Measurements from ENCODE around the gene ECI1.

The ECI1 gene

GRCh38 chr16:2251296-2252111 lies at the start of gene ECI1:
TSS of gene ECI1 (minus strand) at chr16:2251587. CDS start at chr16:2251566, 21 bp downstream.
- peak; percentile 76 for DNase-seq

- no peak for DNase-seq
These were observed 48.5 kb upstream of the ECI1 start for GRCh38 chr16:2299915-2300192.

GRCh38 chr16:2299121-2299914 lies 47.9 kb upstream of the ECI1 start:
- DNase-seq: no peak

- DNase-seq: no peak
These were observed 47.2 kb upstream of the ECI1 start for GRCh38 chr16:2298621-2299020.

GRCh38 chr16:2297506-2297860 lies 46.1 kb upstream of the ECI1 start:
- DNase-seq: no peak

GRCh38 chr16:2296661-2297505 lies 45.5 kb upstream of the ECI1 start:
- DNase-seq: no peak

GRCh38 chr16:2295056-2295798 lies 43.8 kb upstream of the ECI1 start:
- DNase-seq: no peak

- DNase-seq: no peak
These were observed 40.8 kb upstream of the ECI1 start for GRCh38 chr16:2292221-2292620.

GRCh38 chr16:2289282-2289681 lies 37.9 kb upstream of the ECI1 start:
- DNase-seq: no peak

GRCh38 chr16:2288726-2289125 lies 37.3 kb upstream of the ECI1 start:
- DNase-seq: no peak

GRCh38 chr16:2287916-2288547 lies 36.6 kb upstream of the ECI1 start:
- DNase-seq: no peak

- DNase-seq: no peak
These were observed 35.2 kb upstream of the ECI1 start for GRCh38 chr16:2286550-2286949.

- DNase-seq: no peak
These were observed 34.4 kb upstream of the ECI1 start for GRCh38 chr16:2285731-2286191.

GRCh38 chr16:2284797-2285576 lies 33.6 kb upstream of the ECI1 start:
- DNase-seq: no peak

- no peak for DNase-seq
These were observed 32.8 kb upstream of the ECI1 start for GRCh38 chr16:2284001-2284770.

- DNase-seq: no peak
These were observed 31.6 kb upstream of the ECI1 start for GRCh38 chr16:2282866-2283555.

- no peak for DNase-seq
These were observed 30.9 kb upstream of the ECI1 start for GRCh38 chr16:2282262-2282661.

- no peak for DNase-seq
These were observed 29.7 kb upstream of the ECI1 start for GRCh38 chr16:2280981-2281542.

- no peak for DNase-seq
These were observed 29.1 kb upstream of the ECI1 start for GRCh38 chr16:2280461-2280860.
